HS-5 (cell line): ENCODE results near the gene FRMD4B.

Experiments used
- DNase-seq: peaks from one replicate; pipeline ENCODE4 v3.0.0-alpha.2; 2012; ENCODE audit warnings: low read depth

The FRMD4B gene

DNA sequence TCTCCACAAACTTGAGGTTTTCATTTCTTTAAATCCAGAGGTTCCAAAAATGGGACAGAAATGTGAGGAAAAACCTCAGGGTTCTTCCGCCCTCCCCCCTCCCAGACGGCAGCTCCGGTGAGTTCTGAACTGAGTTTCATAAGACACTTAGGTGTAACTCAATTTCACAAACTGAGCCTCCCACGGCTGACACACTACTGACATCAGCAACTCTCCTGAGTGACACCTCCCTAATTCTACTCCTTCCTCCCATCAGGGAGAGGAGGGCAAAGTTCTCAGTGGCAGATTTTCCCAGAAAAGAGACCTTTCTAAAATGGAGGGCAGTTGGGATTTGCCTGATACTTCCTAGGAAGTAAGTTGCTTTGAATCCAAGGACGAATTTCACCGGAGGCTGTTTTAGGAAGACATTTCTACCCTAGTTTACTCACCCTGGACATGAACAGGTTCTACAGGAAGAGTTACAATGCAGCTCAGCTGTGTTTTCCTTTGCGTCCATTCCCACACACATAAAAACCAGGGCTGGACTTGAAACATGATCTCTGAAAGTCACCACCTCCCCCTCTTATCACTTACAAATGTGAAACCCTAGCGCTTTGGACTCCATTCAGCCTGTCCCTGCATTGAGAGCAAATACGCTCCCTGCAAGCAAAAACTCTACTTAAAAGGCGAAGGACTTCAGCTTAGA is 185.4 kb downstream of the FRMD4B start:
- no peak for DNase-seq

DNA sequence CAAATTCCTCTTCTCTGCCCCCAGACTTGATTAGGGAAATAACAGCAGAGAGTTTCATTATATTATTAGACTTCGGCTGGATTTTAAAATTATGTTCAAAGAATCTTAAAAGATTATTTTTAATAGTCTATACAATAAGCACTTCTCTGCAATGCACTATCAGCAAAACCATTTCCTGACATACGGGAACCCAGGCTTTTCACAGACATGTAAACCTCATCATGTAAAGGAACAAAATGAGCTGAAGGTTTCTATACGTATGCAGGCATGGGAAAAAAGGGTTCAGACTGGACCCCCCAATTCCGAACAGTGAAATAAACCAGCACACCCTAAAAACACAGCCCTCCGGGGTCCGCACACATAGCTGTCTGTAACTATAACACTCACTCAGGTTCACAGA is 185.9 kb downstream of the FRMD4B start:
- no peak for DNase-seq

DNA sequence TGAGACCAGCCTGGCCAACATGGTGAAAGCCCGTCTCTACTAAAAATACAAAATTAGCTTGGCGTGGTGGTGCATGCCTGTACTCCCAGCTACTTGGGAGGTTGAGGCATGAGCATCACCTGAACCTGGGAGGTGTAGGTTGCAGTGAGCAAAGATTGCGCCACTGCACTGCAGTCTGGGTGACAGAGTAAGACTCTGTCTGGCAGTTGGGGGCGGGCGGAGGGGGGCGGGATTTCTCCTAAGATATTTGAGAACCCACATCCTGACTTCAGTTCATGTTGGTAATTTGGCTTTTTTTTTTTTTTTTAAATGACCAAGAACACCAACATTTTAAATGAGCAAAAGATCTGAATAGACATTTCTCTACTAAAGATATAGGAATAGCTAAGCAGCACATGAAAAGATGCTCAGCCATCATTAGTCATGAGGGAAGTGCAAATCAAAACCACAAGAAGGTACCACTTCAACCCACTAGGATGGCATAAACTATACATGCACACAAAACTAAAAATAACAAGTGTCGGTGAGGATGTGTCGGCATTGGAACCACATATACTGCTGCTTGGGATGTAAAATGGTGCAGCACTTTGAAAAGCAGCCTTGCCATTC is 187.9 kb downstream of the FRMD4B start:
- DNase-seq = no peak

DNA sequence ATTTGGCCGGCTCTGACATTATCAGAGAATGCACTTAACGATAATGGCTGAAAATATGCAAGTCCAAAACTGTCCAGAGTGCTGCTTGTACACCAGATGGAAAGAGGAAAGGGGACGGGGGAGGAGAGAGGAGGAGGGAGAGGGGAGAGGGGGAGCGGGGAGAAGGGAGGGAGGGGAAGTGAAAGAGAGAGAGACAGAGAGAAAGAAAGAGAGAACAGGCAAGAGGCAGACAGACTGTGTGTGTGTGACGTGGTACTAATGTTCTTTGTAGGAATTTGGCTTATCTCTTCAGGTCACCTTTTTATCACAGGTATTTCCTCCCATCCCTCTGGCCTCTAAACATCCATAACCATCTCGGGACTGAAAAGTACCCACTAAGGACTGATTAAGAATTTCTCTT is 188.4 kb downstream of the FRMD4B start:
- no peak for DNase-seq

DNA sequence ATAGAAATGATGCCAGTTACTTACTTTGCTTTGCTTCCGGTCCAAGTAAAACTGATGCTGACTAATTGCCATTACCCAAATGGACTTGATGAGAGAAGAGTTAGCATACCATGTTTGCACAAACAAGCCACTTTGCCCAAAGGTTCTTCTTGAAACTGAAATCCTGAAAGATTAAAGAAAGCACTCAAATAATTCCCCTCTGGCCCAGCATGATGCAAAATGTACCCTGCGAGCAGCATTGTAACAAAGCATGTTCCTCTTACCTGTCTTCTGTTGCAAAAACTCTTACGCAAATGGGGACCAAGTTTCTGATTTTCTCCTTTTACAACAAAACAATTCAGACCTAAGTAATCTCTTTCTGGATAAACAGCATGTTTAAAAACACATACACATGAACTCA is 189.0 kb downstream of the FRMD4B start:
- DNase-seq = no peak

DNA sequence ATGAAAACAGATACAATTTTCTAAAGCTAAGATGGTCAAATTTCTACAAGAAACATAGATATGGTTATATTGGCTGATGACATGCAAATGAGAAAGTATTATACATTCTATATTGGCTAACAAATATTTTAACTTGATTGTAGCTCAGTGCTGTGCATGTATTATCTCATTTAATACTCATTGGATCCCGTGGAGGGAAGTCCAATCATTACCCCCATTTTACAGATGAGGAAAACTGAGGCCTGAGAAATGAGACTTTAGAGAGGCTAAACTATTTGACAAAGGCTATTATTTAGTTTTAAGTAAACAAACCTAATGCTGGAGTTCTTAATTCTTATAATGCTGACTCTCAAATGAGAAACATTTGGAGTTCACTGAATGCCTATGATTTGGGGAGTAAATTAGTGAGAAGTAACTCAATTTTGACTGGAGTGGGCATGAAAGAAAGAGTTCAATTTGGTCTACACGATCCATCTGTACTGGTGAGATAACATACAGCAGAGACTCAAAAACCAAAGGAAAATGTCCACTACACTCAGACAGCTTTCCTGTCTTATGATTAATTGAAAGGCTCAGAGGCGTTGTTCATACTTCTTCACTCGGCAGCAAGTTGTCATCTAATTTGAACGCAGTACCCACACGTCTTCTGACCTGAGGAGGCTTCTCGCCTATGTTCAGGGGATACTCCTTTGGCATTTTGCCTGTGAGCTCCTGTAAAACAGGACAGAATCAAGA is 191.3 kb downstream of the FRMD4B start:
- DNase-seq = no peak

DNA sequence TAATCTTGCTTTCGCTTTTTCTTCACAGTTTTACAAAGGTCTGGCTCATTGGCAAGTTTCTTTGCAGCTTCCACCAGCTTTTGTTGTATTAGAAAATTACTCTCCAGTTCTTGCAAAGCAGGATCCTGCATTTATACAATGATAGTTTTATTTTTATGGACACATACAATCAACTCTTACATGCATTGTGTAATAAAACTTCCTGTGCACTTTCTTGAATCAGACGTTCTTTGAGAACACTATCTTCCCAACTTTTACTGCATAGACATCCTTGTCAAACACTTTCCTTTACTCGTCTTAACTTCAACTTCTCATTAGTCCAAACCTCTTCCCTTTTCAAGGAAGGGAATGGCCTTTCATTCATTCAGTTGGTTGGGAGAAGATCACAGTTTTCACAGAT is 192.1 kb downstream of the FRMD4B start:
- no peak for DNase-seq

DNA sequence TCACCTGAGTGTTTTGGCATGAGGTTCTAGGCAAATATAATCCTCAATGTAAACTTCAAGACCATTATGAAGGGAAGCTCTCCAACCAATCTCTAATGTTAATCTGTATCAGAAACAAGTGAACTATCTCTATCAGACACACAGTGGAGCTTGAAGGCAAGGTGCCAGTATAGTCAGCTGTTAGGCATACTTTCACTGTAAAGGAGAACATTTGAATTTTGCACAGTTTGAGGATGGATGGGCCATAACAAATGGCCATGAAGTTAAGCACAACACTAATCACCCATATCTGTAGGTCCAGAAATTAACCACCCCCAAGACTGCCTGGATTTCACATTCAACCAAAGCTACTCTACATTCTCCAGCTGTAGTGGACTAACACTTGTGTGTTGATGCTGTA is 194.4 kb downstream of the FRMD4B start:
- DNase-seq = no peak

DNA sequence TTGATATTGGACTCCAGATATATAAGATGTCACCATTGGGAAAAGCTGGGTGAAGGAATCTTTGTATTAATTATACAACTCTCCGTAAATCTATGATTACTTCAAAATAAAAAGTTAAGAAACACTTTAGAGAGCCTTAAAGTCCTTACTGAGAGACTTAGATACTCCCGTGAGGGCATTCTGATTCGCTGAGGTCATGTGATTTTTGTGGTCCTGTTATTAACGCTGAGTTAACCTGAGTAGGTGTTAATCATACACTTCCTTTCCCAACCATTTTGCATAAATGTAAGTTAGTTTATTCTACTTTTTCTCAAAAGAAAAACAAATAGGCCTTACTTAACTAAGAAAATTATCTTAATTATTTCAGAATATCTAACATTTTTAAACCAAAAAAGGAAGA is 196.4 kb downstream of the FRMD4B start:
- no peak for DNase-seq

DNA sequence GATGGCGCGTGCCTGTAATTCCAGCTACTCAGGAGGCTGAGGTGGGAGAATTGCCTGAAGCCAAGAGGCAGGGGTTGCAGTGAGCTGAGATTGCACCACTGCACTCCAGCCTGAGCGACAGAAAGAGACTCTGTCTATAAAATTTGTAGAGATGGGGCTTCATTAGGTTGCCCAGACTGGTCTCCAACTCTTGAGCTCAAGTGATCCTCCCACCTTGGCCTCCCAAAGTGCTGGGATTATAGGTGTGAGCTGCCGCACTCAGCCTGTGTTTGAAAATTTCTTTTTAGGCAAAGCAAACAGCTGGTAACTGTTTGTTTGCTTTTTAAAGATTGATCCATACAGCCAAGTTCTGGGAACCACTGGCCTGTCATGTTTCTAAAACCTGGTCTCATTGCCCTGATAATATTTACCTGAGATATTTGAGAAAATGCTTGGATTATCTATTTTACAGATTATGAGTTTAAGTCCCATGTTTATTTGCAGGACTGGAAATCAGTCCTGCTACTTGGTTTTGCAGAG is 199.3 kb downstream of the FRMD4B start:
- DNase-seq = no peak

DNA sequence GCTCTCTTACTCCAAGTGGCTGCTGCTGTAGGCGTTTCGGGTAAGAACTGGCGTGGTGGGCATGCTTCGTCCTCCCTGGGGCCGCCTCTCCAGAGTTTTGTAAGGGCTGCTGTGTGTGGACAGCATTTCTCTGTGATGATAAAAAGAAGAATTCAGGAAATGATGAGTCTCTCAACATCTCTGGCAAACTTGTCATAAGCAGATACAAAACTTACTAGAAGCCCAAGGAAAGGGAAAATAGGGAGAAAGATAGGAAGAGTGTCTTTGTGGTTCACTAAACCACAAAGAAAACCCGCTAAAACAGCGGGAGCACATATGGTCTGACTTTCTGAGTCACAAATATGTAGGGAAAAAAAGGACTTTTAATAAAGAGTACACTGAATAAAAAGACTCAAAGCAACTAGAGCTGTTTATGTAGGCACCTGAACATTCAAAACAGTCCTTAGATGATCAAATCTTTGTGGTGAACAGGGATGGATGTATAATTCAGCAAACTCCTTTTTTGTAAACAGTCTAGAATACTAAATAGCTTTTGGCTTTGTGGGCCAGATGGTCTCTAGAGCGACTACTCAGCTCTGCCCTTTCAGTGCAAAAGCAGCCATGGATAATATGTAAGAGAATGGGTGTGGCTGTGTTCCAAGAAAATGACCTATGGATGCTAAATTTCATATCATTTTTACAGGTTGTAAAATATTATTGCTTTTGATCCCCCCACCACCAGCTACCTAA is 203.1 kb downstream of the FRMD4B start:
- peak; percentile 89 for DNase-seq

DNA sequence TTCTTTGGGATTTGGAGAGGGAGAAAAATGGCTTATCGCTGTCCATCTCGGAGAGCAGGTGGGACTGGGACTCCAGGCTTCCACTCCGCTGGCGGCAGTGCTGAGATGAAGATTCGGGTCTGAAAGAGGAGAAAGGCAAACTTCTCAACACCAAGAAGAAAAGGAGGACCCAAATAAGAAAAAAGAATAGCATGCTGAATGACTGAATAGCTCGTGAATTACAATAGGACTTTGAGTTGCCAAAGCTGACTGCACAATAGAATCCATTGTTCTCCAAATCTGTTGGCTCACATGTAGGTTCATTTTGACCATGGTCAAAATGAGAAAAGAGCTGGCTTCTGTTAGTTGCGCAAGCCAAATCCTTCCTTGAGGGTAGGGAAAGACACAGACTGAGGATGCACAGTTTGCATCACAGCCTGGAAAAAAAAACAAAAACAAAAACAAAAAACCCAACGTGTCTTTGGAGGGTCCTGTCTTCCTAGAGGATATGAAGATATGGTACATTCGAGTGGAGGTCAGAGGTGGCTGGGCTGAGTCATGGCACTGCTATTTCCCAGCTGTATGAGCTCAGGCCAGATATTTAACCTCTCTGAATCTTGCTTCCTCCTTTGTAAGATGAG is 204.2 kb downstream of the FRMD4B start:
- peak; percentile 83 for DNase-seq

DNA sequence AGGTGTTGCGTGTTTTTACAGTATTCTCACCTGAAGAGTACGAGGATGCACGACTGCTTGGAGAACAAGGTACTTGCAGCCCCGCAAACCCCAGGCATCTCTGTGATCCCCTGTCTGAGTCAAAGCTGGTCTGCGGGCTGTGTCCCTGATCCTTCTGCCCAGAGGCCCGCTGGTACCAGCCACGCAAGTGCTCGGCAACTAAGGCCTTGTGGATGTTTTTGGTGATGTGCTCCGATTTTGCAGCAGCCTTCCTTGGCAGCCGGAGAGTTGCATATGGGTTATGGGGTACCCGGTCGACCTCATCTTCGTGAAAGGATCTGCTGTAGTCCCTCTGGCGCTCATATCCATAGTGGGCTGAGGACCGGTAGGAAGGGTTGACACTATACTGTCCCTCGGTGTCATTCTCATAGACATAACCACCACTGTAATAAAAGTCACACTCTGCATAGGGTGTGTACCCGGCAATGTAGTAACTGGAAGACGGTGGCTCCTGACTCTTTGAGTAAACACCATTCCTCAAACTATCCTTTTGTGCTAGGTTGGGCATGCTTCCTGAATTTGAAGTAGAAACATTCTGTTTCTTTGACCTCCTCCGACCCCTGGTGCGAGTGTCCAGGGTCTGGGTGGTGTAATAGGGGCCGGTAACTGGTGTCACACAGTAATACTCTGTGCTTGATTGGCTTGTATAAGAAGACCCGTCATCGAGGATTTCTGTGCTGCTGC is 204.9 kb downstream of the FRMD4B start:
- DNase-seq = no peak

DNA sequence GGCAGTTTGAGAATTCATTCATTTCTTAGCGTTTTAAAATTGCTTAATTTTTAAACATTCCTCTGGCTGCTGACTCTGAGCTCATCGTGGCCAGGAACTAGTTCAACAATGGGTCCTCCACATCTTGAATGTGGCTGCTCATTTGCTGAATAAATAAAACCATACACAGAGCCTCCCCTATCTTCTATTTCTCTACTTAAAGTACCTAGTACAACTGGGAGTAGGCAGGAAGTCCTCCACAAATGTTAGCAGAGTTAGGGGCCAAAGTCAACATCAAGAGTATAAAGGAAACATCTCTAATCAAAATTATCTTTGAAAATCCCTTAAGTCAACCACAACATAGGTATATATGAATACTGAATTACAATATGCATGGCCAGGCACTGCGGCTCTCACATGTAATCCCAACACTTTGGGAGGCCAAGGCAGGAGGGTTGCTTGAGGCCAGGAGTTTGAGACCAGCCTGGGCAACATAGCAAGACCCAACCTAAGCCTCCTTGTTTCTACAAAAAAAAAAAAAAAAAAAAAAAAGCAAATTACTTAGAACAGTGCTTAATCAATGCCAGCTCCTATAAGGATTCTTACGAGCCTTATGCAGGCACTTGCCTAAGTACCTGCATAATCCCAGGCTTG is 206.0 kb downstream of the FRMD4B start:
- no peak for DNase-seq

DNA sequence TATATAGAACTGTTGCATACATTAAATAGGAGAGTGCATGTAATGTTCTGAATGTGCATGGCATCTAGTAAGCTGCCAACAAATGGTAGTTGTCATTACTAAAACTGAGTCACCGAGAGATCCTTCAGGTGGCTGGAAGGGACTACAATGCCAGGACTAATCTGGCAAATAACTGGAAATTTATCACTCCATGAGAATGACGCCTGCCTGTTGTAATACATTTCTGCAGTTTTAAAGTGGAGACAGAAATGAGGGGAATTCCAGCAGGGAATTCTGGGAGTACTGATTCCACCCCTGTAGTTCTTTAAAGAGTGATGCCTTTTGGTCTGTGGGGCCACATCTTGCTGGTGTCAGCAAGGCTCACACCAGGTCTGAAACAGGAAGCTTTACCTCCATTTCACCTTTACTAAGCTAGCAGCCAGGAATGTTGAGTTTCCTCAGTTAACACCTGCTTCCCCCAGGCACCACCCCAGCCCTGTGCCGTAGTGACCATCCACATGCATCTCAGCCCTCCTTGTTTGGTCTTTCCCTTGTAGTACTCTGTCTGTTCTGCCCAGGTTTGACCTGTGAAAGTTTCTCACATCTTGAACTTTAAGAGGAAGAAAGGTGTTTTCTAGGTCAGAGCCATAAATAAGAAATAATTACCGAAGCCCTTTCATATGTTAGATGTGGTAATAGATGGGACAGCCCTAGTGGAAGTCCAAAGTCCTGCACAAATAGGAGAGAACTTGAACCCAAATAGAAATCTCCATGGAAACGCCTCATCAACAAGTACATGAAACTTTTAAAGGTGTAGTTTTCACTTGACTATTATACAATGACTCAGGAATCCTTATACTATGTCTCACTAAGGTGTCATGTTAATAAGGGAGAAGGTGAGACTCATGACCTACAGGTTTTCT is 206.8 kb downstream of the FRMD4B start:
- peak; percentile 32 for DNase-seq

DNA sequence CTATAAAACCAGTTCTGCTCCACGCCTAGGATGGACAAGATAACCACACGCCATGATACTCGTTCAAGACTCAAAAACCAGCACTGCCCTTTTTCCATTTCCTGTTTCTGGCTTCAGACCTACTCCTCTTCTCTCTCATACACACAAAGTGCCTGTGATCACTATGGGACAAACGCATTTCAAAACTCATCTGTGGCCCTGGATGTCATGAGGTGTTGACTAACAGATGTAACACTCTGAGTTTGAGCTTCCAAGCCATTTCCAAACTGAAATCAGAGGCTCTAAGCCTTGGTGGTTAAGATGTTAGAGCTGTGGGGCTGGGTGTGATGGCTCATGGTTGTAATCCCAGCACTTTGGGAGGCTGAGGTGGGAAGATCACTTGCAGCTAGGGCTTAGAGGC is 207.8 kb downstream of the FRMD4B start:
- DNase-seq = no peak

DNA sequence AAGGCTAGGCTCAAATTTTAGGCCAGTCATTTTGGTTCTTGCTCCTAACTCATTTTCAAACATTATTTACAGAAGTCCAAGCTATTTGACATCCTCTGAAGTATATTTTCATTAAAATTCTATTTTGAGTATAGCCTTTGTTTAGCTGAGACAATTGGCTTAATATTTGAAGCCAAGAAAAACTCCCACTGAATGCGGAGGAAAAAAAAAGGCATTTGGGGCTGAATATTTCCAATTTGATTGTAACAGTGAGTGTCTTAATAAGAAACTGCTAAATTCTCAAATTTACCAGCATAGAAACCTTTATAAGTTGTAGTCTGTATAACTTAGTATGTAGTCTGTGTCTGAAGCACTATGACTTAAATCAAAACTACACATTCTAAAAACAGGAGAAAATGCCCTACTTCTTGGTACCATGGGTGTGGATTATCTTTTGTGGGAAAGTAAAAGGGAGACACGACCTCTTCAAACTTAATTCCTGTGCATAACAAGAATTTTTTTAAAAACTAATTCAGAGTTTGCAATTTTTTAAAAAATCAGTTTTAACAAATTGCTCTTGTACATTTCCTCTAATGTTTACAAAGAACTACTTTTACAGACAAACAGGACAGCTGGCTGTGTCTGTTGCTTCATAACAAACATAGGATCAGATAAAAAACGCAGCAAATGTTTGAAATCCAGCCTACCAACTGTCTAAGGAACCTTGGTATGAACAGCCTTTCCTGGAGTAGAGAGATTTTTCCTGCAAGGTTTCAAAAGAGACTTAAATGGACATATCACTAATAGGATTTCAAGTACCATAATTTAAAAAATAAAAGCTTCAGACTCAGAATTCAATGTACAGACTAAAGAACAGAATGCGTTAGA is 210.8 kb downstream of the FRMD4B start:
- DNase-seq = no peak

DNA sequence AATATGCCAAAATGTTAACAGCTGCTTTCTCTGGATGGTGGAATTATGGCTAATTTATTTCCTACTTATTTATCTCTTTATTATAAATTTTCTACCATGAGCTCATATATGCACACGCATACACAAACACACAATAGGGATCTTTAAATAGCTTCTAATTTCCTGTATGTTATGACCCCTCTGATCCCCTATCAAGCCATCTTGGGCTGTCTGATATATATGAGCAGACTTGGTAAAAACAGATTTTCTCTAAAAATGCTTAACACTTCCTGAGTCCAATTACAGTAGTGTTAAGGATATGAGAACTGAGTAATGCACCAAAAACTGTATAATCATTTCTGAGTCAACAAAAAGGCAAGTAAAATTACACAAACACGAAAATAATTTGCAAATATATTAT is 211.4 kb downstream of the FRMD4B start:
- DNase-seq = no peak

DNA sequence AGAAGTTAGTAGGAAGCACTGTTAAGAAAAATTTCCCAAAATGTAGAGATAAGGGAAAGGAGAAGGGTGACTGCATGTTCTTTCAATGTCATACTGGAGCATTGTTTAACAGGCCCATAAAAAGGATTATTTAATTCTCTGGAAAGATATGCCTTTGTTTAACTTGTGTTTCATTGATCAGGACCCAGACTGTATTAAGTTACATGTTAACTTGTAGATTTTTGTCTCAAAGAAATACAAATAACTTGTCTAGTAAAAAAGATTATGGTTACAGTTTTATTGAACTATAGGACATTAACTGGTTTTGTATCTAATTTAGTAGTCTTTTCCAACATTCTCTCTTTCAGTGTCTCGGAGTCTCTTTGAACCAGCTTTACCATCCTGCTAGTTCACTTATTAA is 213.8 kb downstream of the FRMD4B start:
- DNase-seq = no peak
